GM13976 (cell line): ENCODE measurements around the gene CHKB.

ENCODE experiments used
- DNase-seq: peaks from one replicate; pipeline ENCODE4 v3.0.0; 2012; ENCODE audit warnings: low spot score
- CTCF ChIP-seq: IDR thresholded peaks from 2 replicates; pipeline ENCODE4 v1.5.1; 2012; ENCODE audit warnings: borderline replicate concordance, mild to moderate bottlenecking; ENCODE audit not compliant: insufficient read depth; ENCODE audit errors: extremely low read depth, missing control alignments, control extremely low read depth
- in situ Hi-C: fragments of 300-500 bp; cut with MboI; formaldehyde crosslinking; loops from one replicate; pipeline ENCODE4 v1.12.0; 2022; ENCODE audit warnings: low sequenced_read_pairs, mixed read lengths, inconsistent platforms; ENCODE audit not compliant: unreplicated experiment

CHKB gene

GRCh38 chr22:50556703-50557102 is 25.9 kb downstream of the CHKB start:
- no peak for TF ChIP-seq CTCF
- in situ Hi-C loops = no loop called here
- DNase-seq = no peak

- in situ Hi-C loops = no loop called here
- no peak for DNase-seq
- no peak for TF ChIP-seq CTCF
These were observed 29.3 kb downstream of the CHKB start for GRCh38 chr22:50553310-50553709.

- DNase-seq = no peak
- in situ Hi-C loops = no loop called here
- no peak for TF ChIP-seq CTCF
These were observed 31.4 kb downstream of the CHKB start for GRCh38 chr22:50551160-50551752.

- TF ChIP-seq CTCF = no peak
- DNase-seq = no peak
- in situ Hi-C loops = no loop called here
These were observed 32.3 kb downstream of the CHKB start for GRCh38 chr22:50550395-50550794.

- DNase-seq = peak; percentile 34
- no peak for TF ChIP-seq CTCF
- in situ Hi-C loops = no loop called here
These were observed 33.5 kb downstream of the CHKB start for GRCh38 chr22:50548921-50549790.

- in situ Hi-C loops = no loop called here
- DNase-seq = peak; percentile 85
- TF ChIP-seq CTCF = peak; percentile 11
These were observed 34.4 kb downstream of the CHKB start for GRCh38 chr22:50548040-50548920.
